Smooth muscle cell of the pulmonary artery (primary cell): ENCODE results near the gene SLC6A5. TPM values are rescaled to one million over a fixed set of nuclear protein-coding genes. Genes with fewer than 3 reads are reported as not detected.

ENCODE experiments used
- total RNA-seq: library from RNA; depleted of rRNA; stranded (reverse); fragments of >200 nt; gene quantifications from 2 replicates; pipeline ENCODE4 v1.2.3, GENCODE V29; 2014

The SLC6A5 gene
- not detected in 2 replicates for total RNA-seq

DNA sequence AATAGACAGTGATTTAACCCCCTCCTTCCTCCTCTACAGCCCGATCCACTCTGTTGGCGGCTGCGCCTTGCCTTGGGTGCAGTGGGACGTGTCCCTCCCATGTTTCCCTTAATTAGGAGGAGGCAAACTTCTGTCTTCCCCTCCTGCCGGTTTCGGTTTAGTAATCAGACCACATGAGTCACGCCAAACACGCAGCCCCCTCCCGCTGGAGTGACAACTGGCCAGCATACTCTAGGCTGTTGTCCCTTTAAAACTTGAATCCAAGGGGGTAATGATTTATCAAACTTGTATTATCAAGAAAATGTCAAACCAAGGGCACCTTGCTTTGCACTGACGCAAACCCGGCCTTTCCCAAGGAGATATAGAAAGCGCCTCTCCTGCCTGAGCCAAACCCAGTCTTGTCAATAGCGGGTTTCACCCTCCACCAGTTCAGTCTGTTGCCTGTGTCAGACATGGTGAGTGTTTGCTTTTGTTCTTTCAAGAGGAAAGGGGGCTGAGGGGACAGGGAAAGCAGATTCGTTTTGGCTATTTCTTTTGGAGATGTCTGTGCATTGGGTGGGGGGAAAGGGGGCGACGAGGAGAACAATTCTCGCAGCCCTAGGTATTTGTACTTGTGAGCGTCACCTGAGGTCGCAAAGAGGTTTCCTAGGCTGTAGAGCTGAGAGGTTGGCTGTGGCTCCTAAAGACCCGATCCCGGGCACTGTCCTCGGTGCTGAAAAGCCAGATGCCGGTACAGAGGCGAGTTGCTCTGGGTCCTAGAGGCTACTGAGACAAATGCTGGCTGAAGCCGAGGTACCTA lies at the start of gene SLC6A5:
SLC6A5 (plus strand) TSS at position 388 of the 799 bp plus-strand sequence; CDS start at position 453, 65 bp downstream.

DNA sequence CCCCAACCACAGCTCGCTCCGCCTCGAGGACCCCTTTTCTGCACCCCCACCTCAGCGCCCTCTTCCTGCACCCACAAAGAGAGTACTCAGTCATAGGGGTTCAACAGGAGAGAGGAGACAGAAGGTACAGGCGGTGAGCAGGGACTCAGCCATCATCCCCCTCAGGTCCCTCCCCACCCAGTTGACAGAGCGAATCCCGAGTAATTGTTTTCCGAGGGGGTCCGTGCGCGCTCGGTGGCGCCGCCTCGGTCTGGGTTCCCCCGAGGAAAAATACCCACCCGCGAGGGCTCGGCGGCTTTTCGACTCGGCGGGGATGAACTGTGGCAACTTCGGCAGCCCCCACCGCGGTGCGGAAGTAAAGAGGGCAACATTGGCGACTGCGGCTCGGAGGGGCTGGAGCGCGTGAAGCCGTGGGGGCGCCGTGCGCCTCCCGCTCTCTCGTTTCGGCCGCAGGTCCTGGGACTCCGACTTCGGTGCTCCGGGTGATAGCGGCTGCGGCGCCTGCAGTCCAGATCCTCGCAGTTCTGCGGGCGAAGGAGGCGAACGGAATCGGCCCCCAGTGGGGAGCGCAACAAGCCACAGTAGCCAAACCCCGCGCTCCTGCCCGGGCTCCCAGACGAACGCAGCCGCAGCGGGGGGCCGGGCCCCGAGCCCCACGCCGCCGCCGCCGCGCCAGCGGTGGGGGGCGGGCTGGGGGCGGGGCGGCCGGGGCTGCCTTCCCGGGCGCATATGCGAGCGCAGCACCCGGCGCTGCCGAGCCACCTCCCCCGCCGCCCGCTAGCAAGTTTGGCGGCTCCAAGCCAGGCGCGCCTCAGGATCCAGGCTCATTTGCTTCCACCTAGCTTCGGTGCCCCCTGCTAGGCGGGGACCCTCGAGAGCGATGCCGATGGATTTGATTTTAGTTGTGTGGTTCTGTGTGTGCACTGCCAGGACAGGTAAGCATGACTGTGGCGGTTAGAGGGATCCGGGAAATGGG lies 69.7 kb downstream of the SLC6A5 start, which contains the start of gene NELL1:
NELL1 (plus strand) TSS at position 743 of the 976 bp plus-strand sequence.

Other genes starting within 250 kb of the SLC6A5 start
- gene HTATIP2, start 235.9 kb upstream of the SLC6A5 start, total RNA-seq: 36.2 and 44.8 TPM in 2 replicates
- gene PRMT3, start 211.9 kb upstream of the SLC6A5 start, total RNA-seq: 13.4 and 17.5 TPM in 2 replicates
- gene NELL1, start 70.0 kb downstream of the SLC6A5 start, total RNA-seq: not detected in 2 replicates